ENCODE data around the gene TCF7L2. TPM values are rescaled to one million over a fixed set of nuclear protein-coding genes. Genes with fewer than 3 reads are reported as not detected.

Gene TCF7L2
- total RNA-seq, 2 experiments from 2014 or later = 0.60 to 0.81 TPM

DNA sequence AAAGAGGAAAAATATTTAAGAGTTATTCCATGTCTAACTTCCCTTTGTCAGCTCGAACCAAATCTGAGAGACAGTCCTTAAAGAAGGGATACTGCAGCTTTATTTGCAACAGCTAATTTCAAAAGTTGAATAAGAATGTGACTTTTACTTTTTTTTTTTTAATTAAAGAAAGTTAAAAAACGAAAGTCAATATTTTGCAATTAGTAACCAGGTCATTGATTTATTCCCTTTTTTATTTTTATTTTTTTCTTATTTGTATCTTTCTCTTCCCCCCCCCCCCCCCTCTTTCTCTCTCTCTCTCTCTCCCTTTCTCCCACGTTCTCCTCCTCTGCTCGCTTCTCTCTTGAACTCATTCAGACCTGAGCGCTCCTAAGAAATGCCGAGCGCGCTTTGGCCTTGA, 209.5 kb downstream of the TCF7L2 start:
- ChIA-PET POLR2A (no interaction called here), CTCF (interaction anchor here (0.7 kb wide), 4 partner anchors 67 to 2000 kb away, joined by 3 to 5 read pairs (median 4); no protein-coding TSS in a partner anchor)
- Mint-ChIP-seq H3K27ac (no peak overlapping the region), H3K27me3 (no peaks in the 10 kb centered on the region), H3K36me3 (ENCODE audit: low read depth) (no peaks in the 10 kb centered on the region), H3K4me1 (no peaks in the 10 kb centered on the region), H3K4me3 (no peak overlapping the region), H3K9me3 (no peaks in the 10 kb centered on the region)
- DNase-seq = no peak

DNA sequence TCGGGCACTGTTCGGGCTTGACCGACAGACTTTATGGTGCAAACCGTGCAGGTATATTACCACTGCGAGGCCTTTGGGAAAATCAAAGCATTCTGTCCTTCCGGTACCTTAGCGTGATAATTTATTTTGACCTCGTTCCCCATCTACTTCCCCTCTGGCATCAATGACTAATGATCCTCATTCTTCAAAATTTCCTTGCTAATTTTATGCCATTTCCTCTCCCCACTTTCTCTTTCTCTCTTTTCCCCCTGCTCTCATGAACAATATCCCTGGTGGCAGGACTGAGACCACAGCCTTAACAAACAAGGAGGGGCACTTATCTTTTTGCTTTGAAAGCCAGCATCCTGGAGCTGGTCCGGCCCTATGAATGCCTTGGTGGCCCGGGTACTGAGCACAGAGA, 210.6 kb downstream of the TCF7L2 start:
- Mint-ChIP-seq H3K27me3 (no peaks in the 10 kb centered on the region), H3K4me1 (no peaks in the 10 kb centered on the region), H3K9me3 (no peaks in the 10 kb centered on the region), H3K4me3 (no peak overlapping the region), H3K27ac (no peak overlapping the region), H3K36me3 (ENCODE audit: low read depth) (no peaks in the 10 kb centered on the region)
- CTCF ChIA-PET = no interaction called here
- POLR2A ChIA-PET = no interaction called here
- DNase-seq = no peak

DNA sequence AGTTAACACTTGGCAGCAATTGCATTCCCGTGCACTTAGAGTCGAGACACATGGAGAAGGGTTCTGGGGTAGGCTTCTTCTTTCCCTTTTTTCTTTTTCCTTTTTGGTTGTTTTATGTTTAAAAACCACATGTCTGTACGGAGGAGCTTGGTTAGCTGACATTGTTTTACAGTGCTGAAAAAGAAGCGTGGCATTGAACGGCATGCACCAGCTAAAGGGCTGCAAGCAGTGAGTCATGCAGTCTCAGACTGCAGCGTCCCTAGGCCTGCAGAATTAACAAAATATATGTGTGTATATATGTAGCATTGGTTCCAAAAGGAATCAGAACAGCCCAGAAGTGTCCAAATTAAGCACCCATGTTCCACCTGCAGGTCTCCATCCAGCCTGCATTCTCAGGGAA, 211.0 kb downstream of the TCF7L2 start:
- no peaks in the 10 kb centered on the region for H3K27me3 Mint-ChIP-seq
- CTCF ChIA-PET = no interaction called here
- H3K36me3 Mint-ChIP-seq (ENCODE audit: low read depth) = no peaks in the 10 kb centered on the region
- no peaks in the 10 kb centered on the region for H3K9me3 Mint-ChIP-seq
- no peaks in the 10 kb centered on the region for H3K4me1 Mint-ChIP-seq
- DNase-seq = no peak
- POLR2A ChIA-PET = no interaction called here
- H3K4me3 Mint-ChIP-seq = no peak overlapping the region
- no peak overlapping the region for H3K27ac Mint-ChIP-seq

DNA sequence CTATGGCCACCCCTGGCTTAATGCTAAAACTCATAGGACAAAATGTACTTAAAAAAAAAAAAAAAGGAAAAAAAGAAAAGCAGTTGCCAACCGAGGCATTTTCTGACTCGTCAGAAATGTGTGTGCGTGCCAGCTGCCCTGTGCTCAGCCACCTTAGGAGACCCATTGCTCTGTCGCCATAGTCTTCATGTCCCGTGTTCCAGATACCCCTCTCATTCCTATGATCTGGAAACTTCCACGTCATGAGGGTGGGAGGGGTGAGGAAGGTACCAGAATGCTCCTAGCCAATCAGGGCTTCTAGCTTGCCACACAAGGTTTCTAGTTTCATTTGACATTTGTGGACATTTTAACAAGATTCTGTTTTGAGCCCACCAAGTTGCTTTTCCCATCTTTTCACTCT, 212.9 kb downstream of the TCF7L2 start:
- Mint-ChIP-seq H3K36me3 (ENCODE audit: low read depth) (no peaks in the 10 kb centered on the region), H3K4me3 (no peak overlapping the region), H3K9me3 (no peaks in the 10 kb centered on the region), H3K27me3 (peaks cover 3% of the 10 kb centered on the region), H3K4me1 (no peaks in the 10 kb centered on the region), H3K27ac (no peak overlapping the region)
- ChIA-PET POLR2A (no interaction called here), CTCF (interaction anchor here (0.6 kb wide), 1 partner anchor 632 kb away, joined by 4 read pairs; no protein-coding TSS in a partner anchor)
- no peak for DNase-seq

DNA sequence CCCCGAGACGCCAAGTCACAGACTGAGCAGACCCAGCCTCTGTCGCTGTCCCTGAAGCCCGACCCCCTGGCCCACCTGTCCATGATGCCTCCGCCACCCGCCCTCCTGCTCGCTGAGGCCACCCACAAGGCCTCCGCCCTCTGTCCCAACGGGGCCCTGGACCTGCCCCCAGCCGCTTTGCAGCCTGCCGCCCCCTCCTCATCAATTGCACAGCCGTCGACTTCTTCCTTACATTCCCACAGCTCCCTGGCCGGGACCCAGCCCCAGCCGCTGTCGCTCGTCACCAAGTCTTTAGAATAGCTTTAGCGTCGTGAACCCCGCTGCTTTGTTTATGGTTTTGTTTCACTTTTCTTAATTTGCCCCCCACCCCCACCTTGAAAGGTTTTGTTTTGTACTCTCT, 215.6 kb downstream of the TCF7L2 start:
- Mint-ChIP-seq H3K36me3 (ENCODE audit: low read depth) (no peaks in the 10 kb centered on the region), H3K27ac (no peak overlapping the region)
- CTCF ChIA-PET = interaction anchor here (0.5 to 0.7 kb wide), 3 partner anchors 12 to 140 kb away, joined by 3 to 4 read pairs (median 3); no protein-coding TSS in a partner anchor

DNA sequence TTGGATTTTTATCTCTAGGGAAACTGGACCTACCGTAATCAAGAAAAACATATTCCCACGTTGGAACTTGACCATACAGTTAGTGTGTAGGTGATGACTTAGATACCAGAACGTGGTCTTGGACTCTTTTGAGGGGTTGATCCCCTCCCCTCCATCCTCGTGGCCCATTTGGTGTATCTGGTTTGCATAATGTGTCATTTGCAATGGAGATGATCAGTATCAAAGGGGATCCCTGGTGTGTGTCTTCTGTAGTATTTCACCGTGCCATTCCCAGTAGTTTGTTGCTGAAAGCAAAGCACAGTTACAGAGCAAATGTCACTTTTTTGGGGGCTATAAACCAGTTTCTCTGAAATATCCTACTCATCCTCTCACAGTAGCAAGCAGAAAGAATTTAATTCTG, 217.7 kb downstream of the TCF7L2 start:
- Mint-ChIP-seq H3K36me3 (ENCODE audit: low read depth) (no peaks in the 10 kb centered on the region), H3K4me1 (peaks cover 6% of the 10 kb centered on the region), H3K9me3 (no peaks in the 10 kb centered on the region), H3K27ac (no peak overlapping the region), H3K27me3 (peaks cover 8% of the 10 kb centered on the region), H3K4me3 (no peak overlapping the region)
- ChIA-PET POLR2A (no interaction called here), CTCF (no interaction called here)
- DNase-seq = no peak

More for the DNA sequence above, 215.6 kb downstream of the TCF7L2 start:
- Mint-ChIP-seq H3K4me1 (peaks cover 6% of the 10 kb centered on the region), H3K4me3 (no peak overlapping the region), H3K9me3 (no peaks in the 10 kb centered on the region), H3K27me3 (peaks cover 5% of the 10 kb centered on the region)
- DNase-seq = no peak
- POLR2A ChIA-PET = no interaction called here

DNA sequence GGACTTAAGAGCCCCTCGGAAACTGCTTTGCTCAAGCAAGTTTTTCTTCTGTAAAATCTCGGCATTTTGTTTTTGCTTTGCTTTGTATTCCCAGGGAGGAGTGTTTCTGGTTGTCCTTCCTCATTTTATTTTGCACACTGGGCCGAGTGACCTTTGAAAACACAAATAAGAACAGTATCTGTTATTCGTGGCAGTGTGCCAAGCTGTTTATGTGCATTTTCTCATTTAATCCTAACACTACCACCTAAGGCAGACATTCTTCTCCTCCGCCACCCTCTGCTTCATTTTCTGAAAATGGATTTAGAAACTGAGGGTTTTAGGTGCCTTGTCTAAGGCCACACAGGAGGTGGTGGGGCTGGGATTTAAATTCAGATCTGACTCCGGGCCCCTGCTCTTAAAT, 218.5 kb downstream of the TCF7L2 start:
- Mint-ChIP-seq H3K27ac (no peak overlapping the region), H3K36me3 (ENCODE audit: low read depth) (no peaks in the 10 kb centered on the region), H3K4me3 (no peak overlapping the region), H3K27me3 (peaks cover 8% of the 10 kb centered on the region), H3K4me1 (peaks cover 6% of the 10 kb centered on the region), H3K9me3 (no peaks in the 10 kb centered on the region)
- ChIA-PET POLR2A (no interaction called here), CTCF (no interaction called here)
- DNase-seq = no peak

DNA sequence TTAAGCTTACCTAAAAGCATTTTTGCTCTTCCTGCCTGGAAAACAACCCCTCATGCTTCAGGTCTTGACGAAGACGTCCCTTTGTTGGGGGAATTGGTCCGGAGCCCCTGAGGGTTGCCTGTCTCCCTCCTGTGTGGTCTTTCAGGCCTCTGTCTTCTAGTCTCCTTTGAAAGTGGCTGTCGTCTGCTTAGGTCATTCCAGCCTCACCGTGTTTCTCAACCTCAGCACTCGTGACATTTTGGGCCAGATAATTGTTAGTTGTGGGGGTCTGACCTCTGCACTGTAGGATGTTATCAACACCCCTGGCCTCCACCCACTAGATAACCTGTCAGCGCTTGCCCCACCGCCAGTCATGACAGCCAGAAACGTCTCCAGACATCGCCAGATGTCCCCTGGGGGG, 219.1 kb downstream of the TCF7L2 start:
- peaks cover 6% of the 10 kb centered on the region for H3K4me1 Mint-ChIP-seq
- H3K4me3 Mint-ChIP-seq = no peak overlapping the region
- CTCF ChIA-PET = no interaction called here
- POLR2A ChIA-PET = no interaction called here
- DNase-seq = no peak
- H3K27ac Mint-ChIP-seq = no peak overlapping the region
- no peaks in the 10 kb centered on the region for H3K9me3 Mint-ChIP-seq
- H3K36me3 Mint-ChIP-seq (ENCODE audit: low read depth) = no peaks in the 10 kb centered on the region
- H3K27me3 Mint-ChIP-seq = peaks cover 8% of the 10 kb centered on the region

DNA sequence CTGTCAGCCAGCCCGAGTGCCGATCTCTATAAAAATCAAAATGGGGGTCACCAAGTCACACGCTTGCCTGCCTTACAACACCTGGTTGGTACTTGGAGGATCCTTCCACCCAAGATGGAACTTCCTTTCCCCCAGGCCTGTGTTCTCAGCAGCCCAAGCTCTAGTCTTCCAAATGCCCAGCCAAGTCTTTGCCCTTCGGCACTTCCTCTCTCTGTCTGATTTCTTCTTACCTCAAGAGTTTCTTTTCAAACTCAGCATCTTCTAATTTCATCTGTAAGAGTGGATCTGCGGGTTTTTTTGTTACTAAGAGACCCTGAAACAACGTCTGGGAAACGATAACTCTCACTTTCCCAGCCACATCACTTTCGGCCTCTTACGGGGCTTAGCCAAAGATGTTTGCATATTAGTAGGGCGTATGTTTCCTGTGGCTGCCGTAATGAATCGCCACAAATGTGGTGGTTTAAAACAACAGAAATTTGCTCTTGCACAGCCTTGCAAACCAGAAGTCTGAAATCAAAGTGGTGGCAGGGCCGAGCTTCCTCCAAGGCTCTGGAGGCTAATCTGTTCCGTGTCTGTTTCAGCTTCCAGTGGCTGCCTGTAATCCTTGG, 219.9 kb downstream of the TCF7L2 start:
- Mint-ChIP-seq H3K4me3 (no peak overlapping the region), H3K9me3 (no peaks in the 10 kb centered on the region), H3K4me1 (peaks cover 6% of the 10 kb centered on the region), H3K36me3 (ENCODE audit: low read depth) (no peaks in the 10 kb centered on the region), H3K27ac (no peak overlapping the region), H3K27me3 (peaks cover 8% of the 10 kb centered on the region)
- ChIA-PET CTCF (no interaction called here), POLR2A (no interaction called here)
- DNase-seq = peak; percentile 6

DNA sequence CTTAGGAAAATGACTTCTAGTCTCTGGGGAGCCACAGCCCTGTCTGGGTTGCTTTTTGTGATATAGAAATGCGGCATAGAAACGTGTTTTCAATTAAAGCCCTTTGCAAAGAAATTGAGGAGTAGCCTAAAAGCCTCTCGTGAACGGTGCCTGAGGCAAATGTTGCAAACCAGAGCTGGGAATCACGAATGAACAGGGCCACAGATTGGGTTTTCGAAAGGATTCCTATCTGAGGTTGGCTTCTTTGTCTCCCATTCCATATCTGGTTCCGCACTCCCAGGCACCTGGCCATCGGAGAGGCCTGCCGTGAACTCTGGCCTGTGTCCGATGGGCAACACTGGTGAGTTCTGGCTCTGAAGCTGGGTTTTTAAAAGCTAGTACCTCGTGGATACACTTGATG, 221.6 kb downstream of the TCF7L2 start:
- ChIA-PET CTCF (interaction anchor here (0.6 kb wide), 1 partner anchor 346 kb away, joined by 3 read pairs; no protein-coding TSS in a partner anchor), POLR2A (no interaction called here)
- Mint-ChIP-seq H3K27ac (no peak overlapping the region), H3K9me3 (no peaks in the 10 kb centered on the region), H3K4me1 (peaks cover 6% of the 10 kb centered on the region), H3K4me3 (no peak overlapping the region), H3K27me3 (peaks cover 8% of the 10 kb centered on the region), H3K36me3 (ENCODE audit: low read depth) (no peaks in the 10 kb centered on the region)
- DNase-seq = no peak

DNA sequence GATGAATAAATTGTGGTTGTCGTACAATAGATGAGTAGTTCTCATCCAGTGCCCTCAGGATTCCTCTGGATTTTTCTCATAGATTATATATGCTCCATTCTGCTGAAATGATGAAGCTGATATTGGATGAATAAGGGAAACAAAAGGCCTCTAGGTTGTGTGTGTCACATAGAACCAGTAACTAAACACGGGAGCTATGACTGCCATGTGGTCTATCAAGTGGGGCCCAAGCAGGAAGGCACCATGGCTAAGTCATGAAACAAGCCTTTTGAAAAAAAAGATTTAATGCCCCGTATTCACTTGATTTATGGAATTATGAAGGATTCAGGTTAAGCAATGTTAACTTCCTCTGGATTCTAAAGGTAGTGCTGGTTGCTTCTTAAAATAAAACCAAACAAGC, 225.1 kb downstream of the TCF7L2 start:
- no peak for DNase-seq
- peaks cover 2% of the 10 kb centered on the region for H3K4me1 Mint-ChIP-seq
- H3K27me3 Mint-ChIP-seq = peaks cover 5% of the 10 kb centered on the region
- no peaks in the 10 kb centered on the region for H3K36me3 Mint-ChIP-seq (ENCODE audit: low read depth)
- no peaks in the 10 kb centered on the region for H3K9me3 Mint-ChIP-seq
- CTCF ChIA-PET = no interaction called here
- H3K4me3 Mint-ChIP-seq = no peak overlapping the region
- POLR2A ChIA-PET = no interaction called here
- H3K27ac Mint-ChIP-seq = no peak overlapping the region

DNA sequence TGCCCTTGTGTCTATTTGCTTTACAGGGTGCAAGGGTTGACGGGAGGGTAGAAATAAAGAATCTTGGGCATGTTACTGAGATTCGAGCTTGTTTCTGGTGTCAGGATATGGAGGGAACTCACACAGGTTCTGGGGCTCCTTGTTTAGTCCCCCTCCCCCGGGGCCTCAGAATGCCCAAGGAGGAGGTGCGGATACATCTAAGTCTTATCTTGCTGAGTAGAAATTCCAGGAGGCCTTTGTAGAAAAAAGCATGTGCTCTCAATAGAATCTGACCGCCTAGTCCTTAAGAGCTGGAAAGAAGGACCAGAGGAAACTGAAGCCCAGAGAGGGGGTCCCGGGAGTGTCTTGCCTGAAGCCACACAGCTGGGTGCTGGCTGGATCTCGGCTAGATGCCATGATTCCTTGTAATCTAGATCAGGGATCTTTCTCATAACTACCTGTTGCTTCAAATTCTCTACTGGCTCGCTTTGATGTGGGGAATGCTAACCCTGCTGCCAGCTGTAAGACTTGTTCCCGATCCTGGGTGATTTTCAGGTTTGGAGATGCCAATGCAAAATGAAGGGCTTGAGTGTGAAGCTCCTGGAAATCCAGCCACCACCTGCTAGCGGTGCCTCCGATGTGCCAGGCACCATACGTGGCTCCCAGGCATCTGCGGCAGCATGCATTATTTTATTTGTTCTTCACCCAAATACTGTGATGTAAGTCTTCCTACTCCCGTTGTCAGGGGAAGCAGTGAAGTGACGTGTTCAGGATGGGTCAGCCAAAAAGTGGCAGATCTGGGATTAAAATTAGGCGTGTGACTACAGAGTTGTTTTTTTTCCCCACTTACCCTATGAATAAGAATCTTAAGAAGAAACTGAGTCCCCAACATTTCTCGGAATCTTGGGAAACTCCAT, 226.0 kb downstream of the TCF7L2 start:
- H3K9me3 Mint-ChIP-seq = no peaks in the 10 kb centered on the region
- ChIA-PET POLR2A (no interaction called here), CTCF (no interaction called here)
- no peak overlapping the region for H3K27ac Mint-ChIP-seq
- no peak for DNase-seq
- H3K27me3 Mint-ChIP-seq = peaks cover 2% of the 10 kb centered on the region
- H3K4me1 Mint-ChIP-seq = no peaks in the 10 kb centered on the region
- H3K4me3 Mint-ChIP-seq = no peak overlapping the region
- H3K36me3 Mint-ChIP-seq (ENCODE audit: low read depth) = no peaks in the 10 kb centered on the region

DNA sequence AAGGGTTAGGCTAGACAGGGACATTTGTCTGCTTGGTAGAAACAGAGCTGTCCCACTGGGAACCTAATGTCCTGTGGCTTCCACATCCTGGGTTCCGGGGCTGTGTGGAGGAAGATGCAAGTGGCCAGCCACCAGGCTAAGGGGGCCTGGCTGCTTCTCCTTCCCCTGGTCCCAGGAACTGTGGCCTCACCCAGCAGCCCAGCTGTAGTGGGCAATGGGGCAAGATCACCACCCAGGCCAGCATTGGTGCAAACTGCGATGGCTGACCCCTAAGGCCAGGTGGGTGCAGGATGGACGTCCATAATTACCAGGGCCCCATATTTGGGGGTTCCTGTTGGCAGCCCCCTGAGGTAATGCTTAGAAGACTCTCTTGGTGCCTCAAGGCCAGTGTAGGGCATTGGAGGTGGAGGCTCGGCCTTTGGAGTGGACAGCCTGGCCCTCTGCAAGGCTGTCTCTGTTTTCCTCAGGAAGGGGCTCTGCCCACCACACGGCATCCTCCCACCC, 226.7 kb downstream of the TCF7L2 start:
- DNase-seq = no peak
- ChIA-PET POLR2A (no interaction called here), CTCF (no interaction called here)
- peaks cover 2% of the 10 kb centered on the region for H3K27me3 Mint-ChIP-seq
- no peak overlapping the region for H3K27ac Mint-ChIP-seq
- no peak overlapping the region for H3K4me3 Mint-ChIP-seq
- no peaks in the 10 kb centered on the region for H3K4me1 Mint-ChIP-seq
- no peaks in the 10 kb centered on the region for H3K9me3 Mint-ChIP-seq
- H3K36me3 Mint-ChIP-seq (ENCODE audit: low read depth) = no peaks in the 10 kb centered on the region

Data from activated CD4-positive, alpha-beta T cell treated with anti-CD3 and anti-CD28 coated beads, Interleukin-2, amount 10 ng/mL, durations not matched to agents 7 days and 5 days (primary cell).